A549 (cell line): ENCODE measurements around the gene PIAS3. TPM values are rescaled to one million over a fixed set of nuclear protein-coding genes. Genes with fewer than 3 reads are reported as not detected.
A peak's percentile ranks its signal among the peaks of the same experiment; 100 is the strongest.

Source experiments
- ATAC-seq, 2 experiments: fragments of 200-7000 bp in 1 of 2; fragments of >200 bp in 1 of 2; cut with Nextera tagmentation in 1 of 2; cut with Tn5 transposase in 1 of 2; 3 replicates each; pipeline versions ENCODE4 v1.8.0 to v1.9.1; 2018 to 2020; ENCODE audit warnings: mild to moderate bottlenecking in 1 of 2, moderate library complexity in 1 of 2
- CTCF ChIA-PET: fragments of 300-600 bp; sonication (Branson Sonifier 250); formaldehyde crosslinking; extraction: SDS; loops from one replicate; lab custom pipeline; 2021; ENCODE audit warnings: antibody characterized with exemption, inconsistent platforms; lab: Yijun Ruan, JAX
- POLR2A ChIA-PET: fragments of 350-600 bp; formaldehyde crosslinking; extraction: SDS; loops from one replicate; lab custom pipeline; 2021; ENCODE audit warnings: antibody characterized with exemption, inconsistent platforms; lab: Yijun Ruan, JAX
- DNase-seq, 2 experiments: peaks; one replicate each; pipeline versions ENCODE4 v3.0.0 to v3.0.0-alpha.2; 2011 to 2016; ENCODE audit warnings: low read depth in 1 of 2, low spot score in 1 of 2
- FAIRE-seq: peaks from 2 replicates; lab custom pipeline; 2011; peaks lifted over from hg19 to GRCh38; lab: Jason Lieb, UNC
- H3K27ac ChIP-seq, 2 experiments: fragments of >200 bp; sonication (Bioruptor Twin); formaldehyde crosslinking; 3 replicates each; pipeline ENCODE4 v1.5.1; 2016 to 2017
- H3K4me1 ChIP-seq: fragments of >200 bp; sonication (Bioruptor Twin); formaldehyde crosslinking; 3 replicates; pipeline ENCODE4 v1.6.1; 2016
- H3K4me2 ChIP-seq: fragments of >200 bp; sonication (Bioruptor Twin); formaldehyde crosslinking; 3 replicates; pipeline ENCODE4 v1.6.1; 2016
- H3K4me3 ChIP-seq: fragments of >200 bp; sonication (Bioruptor Twin); formaldehyde crosslinking; 3 replicates; pipeline ENCODE4 v1.5.1; 2016
- H3K9me3 ChIP-seq: fragments of >200 bp; sonication (Bioruptor Twin); formaldehyde crosslinking; 3 replicates; pipeline ENCODE4 v1.6.1; 2016
- CEBPB ChIP-seq, 2 experiments: fragments of >200 bp in 1 of 2; sonication (Bioruptor Twin) in 1 of 2; formaldehyde crosslinking in 1 of 2; IDR thresholded peaks; 2 replicates each; pipeline ENCODE4 v1.6.1; 2012 to 2016
- CHD2 ChIP-seq: fragments of 150-350 bp; IDR thresholded peaks from 2 replicates; pipeline ENCODE4 v1.6.1; 2014; ENCODE audit warnings: low read length; ENCODE audit not compliant: partially characterized antibody
- CHD4 ChIP-seq: fragments of 200-600 bp; sonication (generic); IDR thresholded peaks from 2 replicates; pipeline ENCODE4 v1.6.1; 2016; ENCODE audit warnings: antibody characterized with exemption, mild to moderate bottlenecking, borderline replicate concordance
- EHF ChIP-seq: fragments of 250-450 bp; sonication (Bioruptor Pico); IDR thresholded peaks from 2 replicates; pipeline ENCODE4 v1.5.0; 2020; ENCODE audit warnings: mild to moderate bottlenecking
- EHMT2 ChIP-seq: fragments of 200-600 bp; sonication (generic); IDR thresholded peaks from 2 replicates; pipeline ENCODE4 v1.6.1; 2016; ENCODE audit warnings: antibody characterized with exemption, low read depth, mild to moderate bottlenecking, moderate library complexity
- EP300 ChIP-seq, 2 experiments: fragments of >200 bp; sonication (Bioruptor Twin); formaldehyde crosslinking; IDR thresholded peaks; 2 replicates in 1 of 2; 3 replicates in 1 of 2; pipeline ENCODE4 v1.6.1; 2016 to 2017
- FOSB ChIP-seq: fragments of 250-450 bp; sonication (Bioruptor Pico); IDR thresholded peaks from 2 replicates; pipeline ENCODE4 v1.5.0; 2020; ENCODE audit warnings: mild to moderate bottlenecking, moderate library complexity
- FOSL2 ChIP-seq, 2 experiments: fragments of 450-650 bp in 1 of 2; fragments of >200 bp in 1 of 2; sonication (Bioruptor Twin) in 1 of 2; formaldehyde crosslinking; IDR thresholded peaks; 2 replicates each; pipeline versions ENCODE4 v1.5.0 to v1.6.1; 2016 to 2020; ENCODE audit warnings: mild to moderate bottlenecking in 1 of 2, moderate library complexity in 1 of 2
- FOXS1 ChIP-seq: fragments of 250-450 bp; sonication (Bioruptor Pico); IDR thresholded peaks from 2 replicates; pipeline ENCODE4 v1.5.0; 2020; ENCODE audit warnings: mild to moderate bottlenecking, moderate library complexity
- HOXA7 ChIP-seq: fragments of 250-450 bp; sonication (Bioruptor Pico); IDR thresholded peaks from 2 replicates; pipeline ENCODE4 v1.5.0; 2020; ENCODE audit warnings: mild to moderate bottlenecking, moderate library complexity
- JUNB ChIP-seq: fragments of >200 bp; sonication (Bioruptor Twin); formaldehyde crosslinking; IDR thresholded peaks from 2 replicates; pipeline ENCODE4 v1.6.1; 2016
- MAFK ChIP-seq: fragments of 450-650 bp; IDR thresholded peaks from 2 replicates; pipeline ENCODE4 v1.6.1; 2014; ENCODE audit not compliant: partially characterized antibody
- MAZ ChIP-seq: fragments of 150-350 bp; IDR thresholded peaks from 2 replicates; pipeline ENCODE4 v1.6.1; 2014; ENCODE audit warnings: antibody characterized with exemption, low read depth, low read length, borderline replicate concordance
- RARB ChIP-seq: fragments of 250-450 bp; sonication (Bioruptor Pico); IDR thresholded peaks from 2 replicates; pipeline ENCODE4 v1.8.0; 2021; ENCODE audit warnings: mild to moderate bottlenecking, moderate library complexity
- RFX5 ChIP-seq: fragments of 450-650 bp; IDR thresholded peaks from 2 replicates; pipeline ENCODE4 v1.7.1; 2014; ENCODE audit warnings: antibody characterized with exemption, mild to moderate bottlenecking, moderate library complexity
- RNF2 ChIP-seq: fragments of 200-600 bp; sonication (generic); IDR thresholded peaks from 2 replicates; pipeline ENCODE4 v1.6.1; 2016; ENCODE audit warnings: low read depth, mild to moderate bottlenecking, antibody characterized with exemption, moderate library complexity, borderline replicate concordance
- SMC3 ChIP-seq: fragments of >200 bp; sonication (Bioruptor Twin); formaldehyde crosslinking; IDR thresholded peaks from 3 replicates; pipeline ENCODE4 v1.6.1; 2018; ENCODE audit warnings: inconsistent platforms
- TP53 ChIP-seq: fragments of 250-450 bp; sonication (Bioruptor Pico); IDR thresholded peaks from 2 replicates; pipeline ENCODE4 v1.5.0; 2021; ENCODE audit warnings: mild to moderate bottlenecking, moderate library complexity
- ZC3H11A ChIP-seq: fragments of 450-650 bp; IDR thresholded peaks from 2 replicates; pipeline ENCODE4 v1.6.1; 2014; ENCODE audit warnings: antibody characterized with exemption, mild to moderate bottlenecking
- ZNF302 ChIP-seq: fragments of 250-450 bp; sonication (Bioruptor Pico); IDR thresholded peaks from 2 replicates; pipeline ENCODE4 v1.9.0; 2021; ENCODE audit warnings: inconsistent platforms, mild to moderate bottlenecking, moderate library complexity
- WGBS: methylation state at CpG from one replicate; pipeline ENCODE4 v1.1.6; 2017; ENCODE audit errors: missing lambda C conversion rate; 5-methylcytosine and 5-hydroxymethylcytosine counted together
- polyA plus RNA-seq, 4 experiments: library from polyadenylated mRNA; depleted of rRNA in 3 of 4; stranded (reverse); fragments of >200 nt; fragmentation: RNase III in 1 of 4; extraction: RNeasy Plus Mini Kit Qiagen cat#74134 plus additional on column Dnase treatment in 1 of 4; gene quantifications; 2 replicates in 3 of 4; 3 replicates in 1 of 4; pipeline ENCODE4 v1.2.3, GENCODE V29; 2011 to 2017
- TF ChIP-seq, protein P1 (sequence below): fragments of >200 bp; sonication (Bioruptor Twin); formaldehyde crosslinking; IDR thresholded peaks from 3 replicates; pipeline ENCODE4 v1.5.1; 2016
- TF ChIP-seq, protein P2 (sequence below): IDR thresholded peaks from 2 replicates; pipeline ENCODE4 v1.6.1; 2012; ENCODE audit warnings: low read depth, borderline replicate concordance
- TF ChIP-seq, protein P3 (sequence below): fragments of 200-600 bp; sonication (generic); IDR thresholded peaks from 2 replicates; pipeline ENCODE4 v1.6.1; 2016; ENCODE audit warnings: antibody characterized with exemption, mild to moderate bottlenecking, moderate library complexity
- TF ChIP-seq, protein P4 (sequence below): fragments of 250-450 bp; sonication (Bioruptor Pico); IDR thresholded peaks from 2 replicates; pipeline ENCODE4 v1.5.0; 2020; ENCODE audit warnings: low read depth, mild to moderate bottlenecking, moderate library complexity
- TF ChIP-seq, protein P5 (sequence below): fragments of >200 bp; sonication (Bioruptor Twin); formaldehyde crosslinking; IDR thresholded peaks from 2 replicates; pipeline ENCODE4 v1.6.1; 2016

PIAS3 gene
- polyA plus RNA-seq, 2 of the 4 experiments (the other 2 are of a cell fraction) = 15.5 to 22.7 TPM

DNA sequence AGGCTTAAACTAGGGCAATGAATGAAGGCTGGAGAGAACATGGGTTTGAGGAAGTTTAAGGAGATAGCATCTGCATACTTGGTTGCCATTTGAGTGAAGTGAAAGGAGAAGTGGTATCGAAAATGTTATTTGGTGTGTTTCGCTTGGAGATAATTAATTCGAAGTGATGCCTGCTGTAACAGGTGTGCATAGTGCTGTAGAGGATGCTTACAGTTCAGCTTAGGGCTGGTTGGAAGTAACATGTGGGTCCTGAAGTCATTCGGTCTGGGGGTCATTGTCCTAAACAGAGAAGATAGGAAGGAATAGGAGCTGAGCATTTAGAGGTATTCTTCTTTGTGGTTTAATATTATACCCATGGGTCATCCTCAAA is 13.8 kb downstream of the PIAS3 start:
- ChIA-PET CTCF (interaction anchor here (0.7 to 7.8 kb wide), 54 partner anchors 10 to 187 kb away, joined by 3 to 185 read pairs (median 6); partner anchors contain the start of genes ANKRD35, HJV, ITGA10 and LIX1L), POLR2A (interaction anchor here (0.5 to 3.3 kb wide), 10 partner anchors 10 to 187 kb away, joined by 3 to 48 read pairs (median 6); partner anchors contain the start of genes ANKRD35, ITGA10, LIX1L and PIAS3)
- peaks cover 4% of the 10 kb centered on the region; the same call in 1 of the 3 replicates for H3K4me1 ChIP-seq
- FAIRE-seq (no peak), ATAC-seq (peak; percentile 52 to 66), DNase-seq (no peak)
- peak overlapping the region; percentile 55 for H3K4me3 ChIP-seq
- no peaks in the 10 kb centered on the region for H3K9me3 ChIP-seq
- peak overlapping the region; percentile 82 to 95; a peak in 4 of 6 replicates for H3K27ac ChIP-seq
- WGBS = 2% methylated on average over 4 of the region's 4 CpGs
- H3K4me2 ChIP-seq = peak overlapping the region; percentile 95
- TF ChIP-seq, protein P1, sequence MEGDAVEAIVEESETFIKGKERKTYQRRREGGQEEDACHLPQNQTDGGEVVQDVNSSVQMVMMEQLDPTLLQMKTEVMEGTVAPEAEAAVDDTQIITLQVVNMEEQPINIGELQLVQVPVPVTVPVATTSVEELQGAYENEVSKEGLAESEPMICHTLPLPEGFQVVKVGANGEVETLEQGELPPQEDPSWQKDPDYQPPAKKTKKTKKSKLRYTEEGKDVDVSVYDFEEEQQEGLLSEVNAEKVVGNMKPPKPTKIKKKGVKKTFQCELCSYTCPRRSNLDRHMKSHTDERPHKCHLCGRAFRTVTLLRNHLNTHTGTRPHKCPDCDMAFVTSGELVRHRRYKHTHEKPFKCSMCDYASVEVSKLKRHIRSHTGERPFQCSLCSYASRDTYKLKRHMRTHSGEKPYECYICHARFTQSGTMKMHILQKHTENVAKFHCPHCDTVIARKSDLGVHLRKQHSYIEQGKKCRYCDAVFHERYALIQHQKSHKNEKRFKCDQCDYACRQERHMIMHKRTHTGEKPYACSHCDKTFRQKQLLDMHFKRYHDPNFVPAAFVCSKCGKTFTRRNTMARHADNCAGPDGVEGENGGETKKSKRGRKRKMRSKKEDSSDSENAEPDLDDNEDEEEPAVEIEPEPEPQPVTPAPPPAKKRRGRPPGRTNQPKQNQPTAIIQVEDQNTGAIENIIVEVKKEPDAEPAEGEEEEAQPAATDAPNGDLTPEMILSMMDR = no peak
- TF ChIP-seq CEBPB (IDR thresholded peaks at IDR 0.05) (no peak), RNF2 (no peak), EP300 (IDR thresholded peaks at IDR 0.05) (no peak), ZNF302 (CRISPR knock-in tag) (no peak), MAFK (no peak), JUNB (no peak), MAZ (no peak), EHMT2 (no peak), FOSL2 (IDR thresholded peaks at IDR 0.05) (no peak), FOSL2 (CRISPR knock-in tag; IDR thresholded peaks at IDR 0.05) (no peak), TP53 (CRISPR knock-in tag) (no peak), RFX5 (no peak), SMC3 (no peak), HOXA7 (CRISPR knock-in tag) (no peak)
- TF ChIP-seq, protein P2, sequence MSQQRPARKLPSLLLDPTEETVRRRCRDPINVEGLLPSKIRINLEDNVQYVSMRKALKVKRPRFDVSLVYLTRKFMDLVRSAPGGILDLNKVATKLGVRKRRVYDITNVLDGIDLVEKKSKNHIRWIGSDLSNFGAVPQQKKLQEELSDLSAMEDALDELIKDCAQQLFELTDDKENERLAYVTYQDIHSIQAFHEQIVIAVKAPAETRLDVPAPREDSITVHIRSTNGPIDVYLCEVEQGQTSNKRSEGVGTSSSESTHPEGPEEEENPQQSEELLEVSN = no peak
- TF ChIP-seq, protein P3, sequence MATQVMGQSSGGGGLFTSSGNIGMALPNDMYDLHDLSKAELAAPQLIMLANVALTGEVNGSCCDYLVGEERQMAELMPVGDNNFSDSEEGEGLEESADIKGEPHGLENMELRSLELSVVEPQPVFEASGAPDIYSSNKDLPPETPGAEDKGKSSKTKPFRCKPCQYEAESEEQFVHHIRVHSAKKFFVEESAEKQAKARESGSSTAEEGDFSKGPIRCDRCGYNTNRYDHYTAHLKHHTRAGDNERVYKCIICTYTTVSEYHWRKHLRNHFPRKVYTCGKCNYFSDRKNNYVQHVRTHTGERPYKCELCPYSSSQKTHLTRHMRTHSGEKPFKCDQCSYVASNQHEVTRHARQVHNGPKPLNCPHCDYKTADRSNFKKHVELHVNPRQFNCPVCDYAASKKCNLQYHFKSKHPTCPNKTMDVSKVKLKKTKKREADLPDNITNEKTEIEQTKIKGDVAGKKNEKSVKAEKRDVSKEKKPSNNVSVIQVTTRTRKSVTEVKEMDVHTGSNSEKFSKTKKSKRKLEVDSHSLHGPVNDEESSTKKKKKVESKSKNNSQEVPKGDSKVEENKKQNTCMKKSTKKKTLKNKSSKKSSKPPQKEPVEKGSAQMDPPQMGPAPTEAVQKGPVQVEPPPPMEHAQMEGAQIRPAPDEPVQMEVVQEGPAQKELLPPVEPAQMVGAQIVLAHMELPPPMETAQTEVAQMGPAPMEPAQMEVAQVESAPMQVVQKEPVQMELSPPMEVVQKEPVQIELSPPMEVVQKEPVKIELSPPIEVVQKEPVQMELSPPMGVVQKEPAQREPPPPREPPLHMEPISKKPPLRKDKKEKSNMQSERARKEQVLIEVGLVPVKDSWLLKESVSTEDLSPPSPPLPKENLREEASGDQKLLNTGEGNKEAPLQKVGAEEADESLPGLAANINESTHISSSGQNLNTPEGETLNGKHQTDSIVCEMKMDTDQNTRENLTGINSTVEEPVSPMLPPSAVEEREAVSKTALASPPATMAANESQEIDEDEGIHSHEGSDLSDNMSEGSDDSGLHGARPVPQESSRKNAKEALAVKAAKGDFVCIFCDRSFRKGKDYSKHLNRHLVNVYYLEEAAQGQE = no peak

DNA sequence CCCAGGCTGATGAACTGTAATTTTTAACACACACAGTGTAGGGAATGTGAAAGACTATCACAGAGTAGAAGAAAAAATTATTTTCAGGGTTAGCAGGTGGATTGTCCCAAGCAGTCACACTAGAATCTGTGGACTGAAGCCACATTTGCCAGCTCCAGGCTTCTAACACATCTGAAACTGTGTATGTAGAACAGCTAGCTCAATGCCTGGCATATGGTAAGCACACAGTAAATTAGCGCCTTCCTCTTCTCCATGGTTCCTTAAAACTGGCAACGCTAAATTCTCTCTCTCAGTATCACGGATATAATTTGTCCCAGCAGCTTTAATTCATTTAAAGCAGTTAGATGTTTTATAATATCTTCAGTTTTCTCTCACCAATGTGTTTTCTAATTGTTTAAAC is 15.8 kb downstream of the PIAS3 start:
- WGBS = 95% methylated on average over 3 of the region's 3 CpGs
- FAIRE-seq (no peak), DNase-seq (no peak), ATAC-seq (no peak)
- POLR2A ChIA-PET = no interaction called here
- peaks cover 4% of the 10 kb centered on the region; the same call in 1 of the 3 replicates for H3K4me1 ChIP-seq
- CTCF ChIA-PET = interaction anchor here (1.1 to 6.6 kb wide), 4 partner anchors 8 to 171 kb away, joined by 3 to 85 read pairs (median 36); no protein-coding TSS in a partner anchor
- H3K4me2 ChIP-seq = no peak overlapping the region
- TF ChIP-seq, protein P1 = no peak
- no peak for TF ChIP-seq RARB (CRISPR knock-in tag)
- TF ChIP-seq FOXS1 = no peak
- TF ChIP-seq ZC3H11A = no peak
- TF ChIP-seq, protein P4, sequence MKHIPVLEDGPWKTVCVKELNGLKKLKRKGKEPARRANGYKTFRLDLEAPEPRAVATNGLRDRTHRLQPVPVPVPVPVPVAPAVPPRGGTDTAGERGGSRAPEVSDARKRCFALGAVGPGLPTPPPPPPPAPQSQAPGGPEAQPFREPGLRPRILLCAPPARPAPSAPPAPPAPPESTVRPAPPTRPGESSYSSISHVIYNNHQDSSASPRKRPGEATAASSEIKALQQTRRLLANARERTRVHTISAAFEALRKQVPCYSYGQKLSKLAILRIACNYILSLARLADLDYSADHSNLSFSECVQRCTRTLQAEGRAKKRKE (CRISPR knock-in tag) = no peak
- TF ChIP-seq RFX5 = no peak
- TF ChIP-seq, protein P2 = no peak
- no peak for TF ChIP-seq CHD2
- no peak for TF ChIP-seq FOSB (CRISPR knock-in tag)
- no peak for TF ChIP-seq EHF
- TF ChIP-seq, protein P5, sequence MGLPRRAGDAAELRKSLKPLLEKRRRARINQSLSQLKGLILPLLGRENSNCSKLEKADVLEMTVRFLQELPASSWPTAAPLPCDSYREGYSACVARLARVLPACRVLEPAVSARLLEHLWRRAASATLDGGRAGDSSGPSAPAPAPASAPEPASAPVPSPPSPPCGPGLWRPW = no peak
- TF ChIP-seq CHD4 = no peak
- no peak overlapping the region for H3K27ac ChIP-seq
- no peaks in the 10 kb centered on the region for H3K9me3 ChIP-seq
- H3K4me3 ChIP-seq = no peak overlapping the region
